ENCODE data around the gene CCDC112.

CCDC112 gene

DNA sequence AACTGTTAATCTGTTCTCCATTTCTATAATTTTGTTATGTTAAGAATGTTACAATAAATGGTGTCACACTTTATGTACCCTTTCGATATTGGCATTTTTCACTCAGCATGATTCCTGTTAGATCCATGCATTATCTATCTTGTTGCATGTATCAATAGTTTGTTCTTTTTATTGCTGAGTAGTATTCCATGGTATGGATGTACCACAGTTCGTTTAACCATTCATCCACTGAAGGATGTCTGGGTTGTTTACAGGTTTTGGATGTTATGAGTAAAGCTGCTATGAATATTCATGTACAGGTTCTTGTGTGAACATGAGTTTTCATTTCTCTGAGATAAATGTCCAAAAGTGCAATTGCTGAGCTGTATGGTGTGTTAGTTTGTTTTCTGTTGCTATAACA lies 26.3 kb upstream of the CCDC112 start:
- TF ChIP-seq POLR2AphosphoS5 (IDR thresholded peaks at IDR 0.05; ENCODE audit: borderline replicate concordance, low read depth, low read length) (no peak), FOXP2 (optimal IDR thresholded peaks at IDR 0.05; ENCODE audit: control extremely low read depth, extremely low read length, insufficient read depth) (no peak), EZH2 (IDR thresholded peaks at IDR 0.05) (no peak)
- Histone ChIP-seq H3K4me3 (no peak overlapping the region), H3K27ac (no peak overlapping the region), H3K36me3 (ENCODE audit: insufficient read depth, low read length) (no peaks in the 10 kb centered on the region), H3K9ac (ENCODE audit: insufficient read length) (no peak overlapping the region), H3K9me3 (ENCODE audit: low read depth, low read length) (no peaks in the 10 kb centered on the region)
- no peak for DNase-seq (ENCODE audit: low read depth, low spot score)

DNA sequence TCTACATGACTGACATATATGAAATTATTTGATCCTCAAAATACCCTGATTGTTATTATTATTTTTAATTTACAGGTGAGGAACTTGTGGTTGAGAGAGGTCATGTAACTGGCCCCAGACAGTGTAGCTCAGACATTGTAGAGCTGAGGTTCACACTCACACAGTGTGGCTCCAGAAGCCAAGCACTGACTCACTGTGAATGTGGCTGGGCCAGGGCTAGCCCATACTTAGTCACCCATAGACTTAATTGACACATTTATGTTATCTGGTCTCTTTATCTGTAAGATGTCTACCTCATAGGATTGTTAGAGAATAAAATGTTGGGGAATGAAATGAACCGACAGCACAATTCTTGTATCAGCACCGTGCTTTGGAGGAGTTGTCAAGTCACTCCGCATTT lies 24.9 kb upstream of the CCDC112 start:
- no peaks in the 10 kb centered on the region for H3K9me3 ChIP-seq (ENCODE audit: low read depth, low read length)
- no peak overlapping the region for H3K9ac ChIP-seq (ENCODE audit: insufficient read length)
- H3K4me3 ChIP-seq = no peak overlapping the region
- DNase-seq (ENCODE audit: low read depth, low spot score) = no peak
- no peak overlapping the region for H3K27ac ChIP-seq
- TF ChIP-seq POLR2AphosphoS5 (IDR thresholded peaks at IDR 0.05; ENCODE audit: borderline replicate concordance, low read depth, low read length) (no peak), FOXP2 (optimal IDR thresholded peaks at IDR 0.05; ENCODE audit: control extremely low read depth, extremely low read length, insufficient read depth) (no peak), EZH2 (IDR thresholded peaks at IDR 0.05) (no peak)
- H3K36me3 ChIP-seq (ENCODE audit: insufficient read depth, low read length) = no peaks in the 10 kb centered on the region

DNA sequence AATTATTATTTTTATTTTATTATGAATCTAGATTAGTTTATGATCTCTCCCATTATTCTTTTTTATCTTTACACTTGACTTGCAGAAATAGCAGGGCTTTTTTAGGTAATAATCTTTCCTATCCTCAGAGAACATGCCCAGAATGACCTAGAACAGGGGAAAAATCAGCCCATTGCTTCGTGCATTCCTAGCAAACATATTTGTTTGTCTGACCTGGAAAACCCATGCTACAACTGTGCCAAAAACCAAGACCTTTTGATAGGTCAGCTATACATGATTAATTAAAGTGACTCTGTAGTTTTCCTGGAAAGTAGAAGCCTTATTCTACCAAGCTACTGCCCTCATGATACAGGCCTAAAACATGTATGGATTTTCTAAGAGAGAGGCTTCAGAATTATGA lies 24.1 kb upstream of the CCDC112 start:
- TF ChIP-seq EZH2 (IDR thresholded peaks at IDR 0.05) = no peak
- no peak for TF ChIP-seq POLR2AphosphoS5 (IDR thresholded peaks at IDR 0.05; ENCODE audit: borderline replicate concordance, low read depth, low read length)
- no peak for TF ChIP-seq FOXP2 (optimal IDR thresholded peaks at IDR 0.05; ENCODE audit: control extremely low read depth, extremely low read length, insufficient read depth)
- DNase-seq (ENCODE audit: low read depth, low spot score) = no peak
- Histone ChIP-seq H3K4me3 (no peak overlapping the region), H3K36me3 (ENCODE audit: insufficient read depth, low read length) (no peaks in the 10 kb centered on the region), H3K9me3 (ENCODE audit: low read depth, low read length) (no peaks in the 10 kb centered on the region), H3K9ac (ENCODE audit: insufficient read length) (no peak overlapping the region), H3K27ac (no peak overlapping the region)

DNA sequence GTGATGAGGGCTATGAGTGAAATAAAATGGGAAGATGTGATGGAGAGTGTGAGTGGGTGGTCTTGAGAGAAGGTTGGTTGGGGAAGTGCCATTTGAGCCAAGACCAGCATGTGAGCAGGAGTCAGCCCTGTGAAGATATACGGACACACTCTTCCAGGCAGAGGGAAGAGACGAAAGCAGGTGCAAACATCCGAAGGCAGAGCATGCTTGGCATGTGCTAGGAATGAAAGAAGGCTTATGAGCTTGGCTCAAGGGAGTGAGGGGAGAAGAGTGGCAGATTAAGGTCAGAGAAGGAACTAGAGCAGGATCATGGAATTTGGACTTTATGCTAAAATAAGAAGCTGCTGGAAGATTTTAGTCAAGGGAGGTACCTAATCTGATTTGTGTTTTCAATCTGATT lies 23.6 kb upstream of the CCDC112 start:
- DNase-seq (ENCODE audit: low read depth, low spot score) = no peak
- Histone ChIP-seq H3K9ac (ENCODE audit: insufficient read length) (no peak overlapping the region), H3K9me3 (ENCODE audit: low read depth, low read length) (no peaks in the 10 kb centered on the region), H3K36me3 (ENCODE audit: insufficient read depth, low read length) (no peaks in the 10 kb centered on the region), H3K4me3 (no peak overlapping the region), H3K27ac (no peak overlapping the region)
- TF ChIP-seq POLR2AphosphoS5 (IDR thresholded peaks at IDR 0.05; ENCODE audit: borderline replicate concordance, low read depth, low read length) = no peak
- TF ChIP-seq EZH2 (IDR thresholded peaks at IDR 0.05) = no peak
- no peak for TF ChIP-seq FOXP2 (optimal IDR thresholded peaks at IDR 0.05; ENCODE audit: control extremely low read depth, extremely low read length, insufficient read depth)

DNA sequence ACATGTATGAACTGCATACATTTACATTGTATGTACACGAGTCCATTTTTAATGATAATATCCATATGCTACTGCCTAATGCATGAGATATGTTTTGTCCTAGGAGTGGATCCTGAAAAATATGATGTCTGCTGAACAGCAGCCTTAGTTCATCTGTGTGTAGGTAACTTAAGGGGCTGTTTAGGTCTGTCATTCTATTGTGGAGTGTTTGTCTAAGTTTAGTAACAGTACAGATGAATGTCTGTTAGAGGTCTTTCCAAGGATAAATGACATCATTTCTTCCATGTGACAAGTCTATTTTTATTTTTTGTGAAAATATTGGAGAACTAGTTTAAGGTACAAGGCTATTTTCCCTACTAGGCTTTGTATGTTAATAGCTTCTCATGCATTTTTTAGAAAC lies 22.6 kb upstream of the CCDC112 start:
- DNase-seq (ENCODE audit: low read depth, low spot score) = no peak
- no peak overlapping the region for H3K9ac ChIP-seq (ENCODE audit: insufficient read length)
- H3K27ac ChIP-seq = no peak overlapping the region
- no peaks in the 10 kb centered on the region for H3K9me3 ChIP-seq (ENCODE audit: low read depth, low read length)
- H3K4me3 ChIP-seq = no peak overlapping the region
- no peaks in the 10 kb centered on the region for H3K36me3 ChIP-seq (ENCODE audit: insufficient read depth, low read length)
- TF ChIP-seq EZH2 (IDR thresholded peaks at IDR 0.05) (no peak), POLR2AphosphoS5 (IDR thresholded peaks at IDR 0.05; ENCODE audit: borderline replicate concordance, low read depth, low read length) (no peak), FOXP2 (optimal IDR thresholded peaks at IDR 0.05; ENCODE audit: control extremely low read depth, extremely low read length, insufficient read depth) (no peak)

GRCh38 chr5:115317736-115318135 lies 21.3 kb upstream of the CCDC112 start:
- no peak for TF ChIP-seq EZH2 (IDR thresholded peaks at IDR 0.05)
- no peak for TF ChIP-seq FOXP2 (optimal IDR thresholded peaks at IDR 0.05; ENCODE audit: control extremely low read depth, extremely low read length, insufficient read depth)
- TF ChIP-seq POLR2AphosphoS5 (IDR thresholded peaks at IDR 0.05; ENCODE audit: borderline replicate concordance, low read depth, low read length) = no peak
- no peaks in the 10 kb centered on the region for H3K9me3 ChIP-seq (ENCODE audit: low read depth, low read length)
- H3K36me3 ChIP-seq (ENCODE audit: insufficient read depth, low read length) = no peaks in the 10 kb centered on the region
- H3K4me3 ChIP-seq = no peak overlapping the region
- no peak for DNase-seq (ENCODE audit: low read depth, low spot score)
- H3K9ac ChIP-seq (ENCODE audit: insufficient read length) = no peak overlapping the region
- H3K27ac ChIP-seq = no peak overlapping the region

GRCh38 chr5:115317320-115317719 lies 20.9 kb upstream of the CCDC112 start:
- no peak for TF ChIP-seq POLR2AphosphoS5 (IDR thresholded peaks at IDR 0.05; ENCODE audit: borderline replicate concordance, low read depth, low read length)
- no peak for TF ChIP-seq EZH2 (IDR thresholded peaks at IDR 0.05)
- no peak for TF ChIP-seq FOXP2 (optimal IDR thresholded peaks at IDR 0.05; ENCODE audit: control extremely low read depth, extremely low read length, insufficient read depth)
- Histone ChIP-seq H3K36me3 (ENCODE audit: insufficient read depth, low read length) (no peaks in the 10 kb centered on the region), H3K27ac (no peak overlapping the region), H3K9me3 (ENCODE audit: low read depth, low read length) (no peaks in the 10 kb centered on the region), H3K4me3 (no peak overlapping the region), H3K9ac (ENCODE audit: insufficient read length) (no peak overlapping the region)
- DNase-seq (ENCODE audit: low read depth, low spot score) = no peak

- H3K9ac ChIP-seq (ENCODE audit: insufficient read length) = no peak overlapping the region
Observed at GRCh38 chr5:115313632-115314031, 17.2 kb upstream of the CCDC112 start.

GRCh38 chr5:115313052-115313451 lies 16.6 kb upstream of the CCDC112 start:
- no peak overlapping the region for H3K9ac ChIP-seq (ENCODE audit: insufficient read length)
- H3K36me3 ChIP-seq (ENCODE audit: insufficient read depth, low read length) = no peaks in the 10 kb centered on the region
- H3K27ac ChIP-seq = no peak overlapping the region
- H3K4me3 ChIP-seq = no peak overlapping the region
- DNase-seq (ENCODE audit: low read depth, low spot score) = no peak
- TF ChIP-seq FOXP2 (optimal IDR thresholded peaks at IDR 0.05; ENCODE audit: control extremely low read depth, extremely low read length, insufficient read depth) (no peak), POLR2AphosphoS5 (IDR thresholded peaks at IDR 0.05; ENCODE audit: borderline replicate concordance, low read depth, low read length) (no peak), EZH2 (IDR thresholded peaks at IDR 0.05) (no peak)
- H3K9me3 ChIP-seq (ENCODE audit: low read depth, low read length) = no peaks in the 10 kb centered on the region

More at GRCh38 chr5:115313632-115314031, 17.2 kb upstream of the CCDC112 start:
- TF ChIP-seq FOXP2 (optimal IDR thresholded peaks at IDR 0.05; ENCODE audit: control extremely low read depth, extremely low read length, insufficient read depth) = no peak
- no peak for TF ChIP-seq POLR2AphosphoS5 (IDR thresholded peaks at IDR 0.05; ENCODE audit: borderline replicate concordance, low read depth, low read length)
- TF ChIP-seq EZH2 (IDR thresholded peaks at IDR 0.05) = no peak
- Histone ChIP-seq H3K9me3 (ENCODE audit: low read depth, low read length) (no peaks in the 10 kb centered on the region), H3K27ac (no peak overlapping the region), H3K4me3 (no peak overlapping the region), H3K36me3 (ENCODE audit: insufficient read depth, low read length) (no peaks in the 10 kb centered on the region)
- no peak for DNase-seq (ENCODE audit: low read depth, low spot score)
